ENCODE results near the gene NAALADL2.
"Not testable (repeated sequence)": the region's sequence is repeated elsewhere in the genome, so short reads cannot be mapped to it uniquely, and the experiment has no call there.

The NAALADL2 gene

DNA sequence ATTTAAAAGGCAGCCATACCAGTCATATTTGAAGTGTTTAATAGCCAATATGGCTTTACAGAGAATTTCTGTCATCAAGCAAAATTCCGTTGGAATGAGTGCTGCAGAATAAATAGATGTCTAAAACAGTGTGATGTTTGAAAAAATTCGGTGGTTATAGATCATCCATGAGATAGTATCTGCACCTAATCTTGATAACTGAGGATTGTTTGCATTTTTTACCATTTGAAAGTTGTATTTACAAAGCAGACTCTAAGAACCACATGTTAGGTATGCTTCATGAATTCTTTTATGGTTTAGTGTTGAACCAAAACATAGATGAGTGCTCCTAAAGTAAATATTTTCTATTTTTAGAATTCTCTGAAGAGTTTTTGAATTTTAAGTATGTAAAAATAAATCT lies 476.1 kb downstream of the NAALADL2 start:
- no peak for DNase-seq

DNA sequence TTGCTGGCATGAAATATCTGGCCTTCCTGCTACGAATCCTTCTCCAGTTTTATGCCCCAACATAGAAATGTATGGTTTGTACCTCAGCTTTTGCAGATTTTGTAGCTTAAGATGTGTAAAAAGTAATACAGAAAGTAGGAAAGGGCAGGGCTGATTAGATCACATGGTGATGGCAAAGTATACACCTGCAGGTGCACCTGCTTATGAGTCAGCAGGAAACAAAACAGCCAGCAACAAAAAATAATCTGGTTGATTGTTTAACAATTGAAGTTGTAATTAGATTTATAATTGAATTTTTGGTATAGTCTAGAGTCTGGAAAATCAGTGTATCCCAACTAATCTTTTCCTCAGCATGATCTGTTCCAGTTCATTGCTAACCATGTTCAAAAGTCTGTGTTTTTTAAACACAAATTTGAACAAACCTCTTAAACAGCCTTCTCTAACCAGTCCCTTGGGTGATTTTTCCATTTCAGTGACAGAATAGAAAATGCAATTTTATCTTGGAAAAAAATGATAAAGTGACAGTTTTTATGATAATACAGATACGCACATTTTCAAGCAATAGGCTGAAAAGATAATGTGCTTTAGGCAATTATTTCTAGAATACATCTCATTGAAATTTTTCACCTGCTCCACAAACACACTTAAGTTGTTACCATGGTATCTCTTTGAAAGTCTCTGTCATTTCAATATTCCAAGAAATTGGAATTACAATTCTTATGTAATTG lies 477.4 kb downstream of the NAALADL2 start:
- no peak for DNase-seq

DNA sequence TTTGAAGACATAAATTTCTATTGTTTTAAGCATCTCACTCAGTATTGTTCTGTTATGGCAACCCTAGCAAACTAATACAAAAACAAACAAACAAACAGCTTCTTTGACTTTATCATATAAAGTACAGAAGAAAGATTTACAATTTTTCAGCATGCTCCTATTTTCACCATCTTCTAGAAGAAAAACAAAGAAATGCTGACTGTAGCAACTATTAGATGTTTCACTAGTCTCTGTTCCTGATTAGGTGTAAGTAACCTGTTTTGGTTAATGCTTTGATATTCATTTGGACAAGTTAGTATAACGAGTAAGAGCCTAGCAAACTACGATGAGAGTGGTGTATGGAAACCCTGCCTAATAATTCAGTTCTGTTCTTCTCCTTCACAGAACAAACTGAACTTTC lies 478.5 kb downstream of the NAALADL2 start:
- DNase-seq = no peak

DNA sequence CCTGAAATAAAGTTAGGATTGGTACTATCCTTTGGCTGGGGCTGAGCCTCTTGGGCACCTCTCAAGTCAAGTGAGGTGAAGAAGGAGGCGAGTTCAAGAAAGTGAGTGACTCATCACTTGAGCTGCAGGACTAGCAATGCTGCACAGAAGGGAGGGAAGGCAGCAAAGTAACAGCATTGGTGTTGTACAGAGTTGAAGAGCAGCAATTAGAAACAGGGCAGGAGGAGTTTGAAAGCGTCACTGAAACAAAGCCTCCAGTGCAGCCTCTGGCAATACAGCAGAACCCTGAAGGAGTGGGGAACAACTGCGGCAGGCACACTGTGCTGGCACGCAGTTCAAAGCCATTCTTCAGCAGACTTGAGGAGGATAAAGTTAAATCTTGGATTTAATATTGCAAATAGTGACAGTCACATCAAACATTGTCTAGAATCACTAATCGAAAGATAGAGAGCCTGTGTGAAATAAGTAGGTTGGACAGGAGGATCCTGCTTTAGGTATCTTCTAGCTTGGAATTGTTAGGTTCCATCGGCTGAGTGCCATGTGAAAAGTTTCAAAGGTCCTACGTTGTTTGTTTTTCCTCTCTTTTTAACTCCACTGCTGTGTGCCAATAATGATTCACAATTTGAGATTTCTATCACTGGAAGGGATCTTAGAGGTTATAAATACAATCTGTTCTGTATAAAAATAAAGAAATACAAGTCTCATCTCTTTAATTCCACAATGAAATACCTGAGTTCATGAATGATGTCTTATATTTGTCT lies 479.8 kb downstream of the NAALADL2 start:
- DNase-seq = no peak

DNA sequence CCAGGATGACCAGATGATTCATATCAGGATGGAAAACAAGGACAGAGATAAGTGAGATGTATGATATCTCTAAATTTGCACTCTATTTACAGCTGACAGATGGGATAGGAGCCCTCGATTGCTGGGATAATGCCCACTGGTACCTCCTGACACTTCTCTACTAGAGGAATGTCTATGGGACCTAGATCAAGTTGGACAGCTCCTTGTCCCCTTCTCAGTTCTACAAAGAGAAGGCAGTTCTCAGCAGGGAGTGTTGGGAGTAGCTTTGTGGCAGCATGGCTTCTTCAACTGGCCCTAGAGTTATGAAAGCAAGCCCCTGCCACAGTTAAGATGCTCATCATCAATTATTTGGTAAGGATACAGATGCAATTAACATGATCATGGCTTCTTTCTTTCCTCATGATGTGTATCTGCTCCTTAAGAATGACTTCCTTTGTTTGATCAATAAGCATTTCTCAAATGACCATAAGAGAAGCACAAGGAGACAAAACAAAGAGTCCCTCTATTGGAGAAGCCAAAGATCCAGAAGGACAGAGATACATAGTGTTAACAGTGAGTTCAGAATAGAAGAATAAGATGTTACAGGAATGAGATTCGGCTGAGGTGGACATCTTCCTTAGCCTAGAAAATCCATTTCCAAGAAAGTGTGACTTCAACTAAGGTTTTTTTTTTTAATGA lies 481.3 kb downstream of the NAALADL2 start:
- DNase-seq = no peak

DNA sequence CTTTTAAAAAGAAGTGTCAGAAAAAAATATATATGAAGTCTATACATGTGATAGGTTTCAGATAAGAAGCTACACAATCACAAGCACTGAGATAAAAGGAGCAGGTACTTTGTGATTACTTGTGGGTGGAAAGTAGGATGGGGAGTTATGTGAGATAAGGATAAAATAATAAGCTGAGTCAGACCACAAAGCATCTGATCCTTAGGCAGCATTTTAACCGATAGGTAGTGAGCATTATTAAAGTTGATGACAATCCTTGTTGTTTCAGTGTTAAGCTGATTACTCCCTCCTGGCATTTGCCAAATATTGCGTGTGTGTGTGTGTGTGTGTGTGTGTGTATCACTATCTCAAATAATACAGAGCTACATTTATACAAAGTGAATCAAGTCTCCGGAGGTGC lies 483.1 kb downstream of the NAALADL2 start:
- DNase-seq = no peak

DNA sequence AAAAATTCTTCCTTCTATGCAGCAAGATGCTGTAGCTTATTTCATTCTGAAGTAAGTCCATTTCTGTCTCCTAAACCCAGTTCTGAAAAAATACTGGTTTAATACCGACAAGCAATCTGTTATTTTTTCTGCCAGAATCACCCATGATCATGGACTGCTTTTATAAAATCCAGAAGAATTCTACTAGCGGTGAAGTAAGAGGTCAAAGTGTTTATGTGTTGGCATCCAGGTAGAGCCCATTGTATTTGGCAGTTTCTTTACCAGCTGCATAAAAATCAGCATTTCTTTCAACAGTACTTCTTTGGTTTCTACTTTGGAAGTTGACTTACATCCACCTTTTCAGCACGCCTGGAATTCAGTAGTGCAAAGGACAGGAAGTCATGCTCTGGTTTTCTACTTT lies 484.8 kb downstream of the NAALADL2 start:
- no peak for DNase-seq

DNA sequence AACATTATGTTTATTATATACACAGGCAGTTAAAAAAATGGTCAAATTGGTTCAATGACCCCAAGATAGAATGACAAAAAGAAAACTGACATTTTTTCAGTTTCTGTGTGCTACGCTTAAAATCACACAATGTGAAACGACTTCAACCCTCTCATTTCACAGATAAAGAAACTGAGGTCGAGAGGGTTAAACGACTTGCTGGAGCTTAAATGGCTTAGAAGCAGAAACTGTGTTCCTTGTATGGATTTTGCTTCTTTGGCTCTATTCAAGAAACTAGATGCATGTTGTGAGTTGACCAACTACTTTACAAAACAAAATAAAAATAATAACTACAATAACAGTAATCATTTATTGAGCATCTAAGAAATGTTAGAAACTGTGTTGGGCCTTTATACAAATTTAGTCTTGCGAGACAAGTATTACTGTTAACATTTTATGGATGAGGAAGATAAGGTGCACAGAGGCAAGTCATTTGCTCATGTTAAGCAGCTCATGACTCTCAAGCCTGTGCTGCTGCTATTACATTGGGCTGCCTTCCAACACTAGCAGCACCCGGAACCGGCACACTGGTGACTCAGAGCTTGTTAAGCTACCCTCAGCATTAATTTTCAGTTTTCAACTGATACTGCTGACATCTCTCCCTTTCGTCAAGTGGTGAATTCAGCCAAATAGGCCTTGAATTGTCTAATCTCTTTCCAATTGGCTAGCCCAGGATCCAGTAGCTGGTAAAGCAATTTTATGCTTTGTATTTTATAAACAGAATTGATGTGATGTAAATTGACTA lies 487.6 kb downstream of the NAALADL2 start:
- no peak for DNase-seq

DNA sequence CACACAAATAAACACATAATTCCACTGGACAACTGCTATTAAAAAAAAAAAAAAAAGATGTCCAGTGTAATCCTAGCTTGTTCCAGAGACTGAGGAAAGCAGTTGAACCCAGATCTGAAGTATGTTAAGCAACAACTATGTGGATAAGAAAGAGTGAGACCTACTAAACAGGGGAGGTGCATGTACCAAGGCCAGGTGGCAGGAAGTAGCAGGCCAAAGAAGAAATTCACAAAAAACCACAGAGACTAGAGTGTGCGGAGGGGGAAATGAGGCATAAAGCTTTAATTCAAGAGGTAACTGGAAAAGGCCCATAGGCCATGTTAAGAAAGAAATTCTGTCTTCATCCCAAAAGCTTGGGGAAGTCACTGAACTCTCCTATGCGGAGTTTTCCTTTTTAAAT lies 490.0 kb downstream of the NAALADL2 start:
- DNase-seq = no peak

DNA sequence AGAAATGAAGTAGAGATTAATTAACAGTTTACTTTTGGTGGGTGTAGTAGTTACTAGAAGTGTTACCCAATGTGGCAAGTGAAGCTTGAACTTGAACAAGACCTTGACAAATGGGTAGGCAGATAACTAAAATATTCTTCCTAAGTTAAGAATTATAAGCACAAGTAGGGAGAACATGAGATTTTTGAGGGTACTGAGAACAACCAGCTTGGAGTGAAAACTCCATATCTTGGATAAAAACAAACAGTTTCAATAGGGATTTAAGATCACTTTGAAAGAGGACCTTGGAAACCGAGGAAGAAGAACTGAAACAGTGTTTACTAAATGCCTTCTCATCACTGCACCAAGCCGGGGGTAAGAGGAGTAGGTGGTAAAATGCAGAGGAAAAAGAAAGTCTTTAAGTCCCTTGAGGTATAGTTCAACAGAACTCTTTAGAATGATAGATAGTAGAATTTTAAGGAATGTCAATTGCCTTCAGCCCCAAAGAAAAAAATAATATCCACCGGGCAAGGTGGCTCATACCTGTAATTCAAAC lies 496.7 kb downstream of the NAALADL2 start:
- DNase-seq = no peak

DNA sequence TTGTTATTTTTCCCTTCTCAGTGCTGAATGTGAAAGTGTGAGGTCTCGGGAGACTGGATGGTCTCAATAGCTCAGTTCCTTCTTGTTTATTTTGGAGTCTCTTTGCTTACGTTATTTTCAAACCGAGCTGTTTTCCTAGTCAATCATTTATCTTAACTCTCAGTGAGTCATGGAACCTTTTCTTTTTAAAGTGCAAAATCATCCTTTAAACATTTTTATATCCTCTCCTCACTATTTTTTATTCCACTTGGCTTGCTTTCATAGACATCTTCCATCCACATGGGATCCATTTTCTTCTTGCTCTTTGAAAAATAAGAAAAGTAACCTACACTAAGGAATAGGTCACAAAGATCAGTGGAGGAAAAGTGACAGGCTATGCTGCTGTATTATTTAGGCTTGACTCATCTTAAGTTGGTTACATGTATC lies 497.8 kb downstream of the NAALADL2 start:
- DNase-seq = no peak

DNA sequence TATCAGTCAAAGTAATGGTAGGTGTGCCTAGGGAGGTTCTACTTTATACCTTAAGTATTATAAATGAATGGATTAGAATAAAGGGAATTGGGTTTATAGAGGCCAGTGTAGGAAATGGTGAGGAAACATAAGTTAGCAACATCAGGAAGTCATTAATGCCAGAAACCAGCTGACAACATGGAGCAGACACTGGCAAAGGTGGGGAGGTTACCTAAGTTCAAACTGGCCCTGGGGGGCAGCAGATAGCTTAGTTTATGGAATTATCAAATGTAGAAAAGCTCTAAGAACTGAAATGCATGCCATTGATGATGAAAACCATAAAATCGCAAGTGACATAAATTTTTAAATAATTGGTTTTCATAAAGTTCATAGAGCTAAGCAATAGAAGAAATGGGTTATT lies 498.6 kb downstream of the NAALADL2 start:
- no peak for DNase-seq

DNA sequence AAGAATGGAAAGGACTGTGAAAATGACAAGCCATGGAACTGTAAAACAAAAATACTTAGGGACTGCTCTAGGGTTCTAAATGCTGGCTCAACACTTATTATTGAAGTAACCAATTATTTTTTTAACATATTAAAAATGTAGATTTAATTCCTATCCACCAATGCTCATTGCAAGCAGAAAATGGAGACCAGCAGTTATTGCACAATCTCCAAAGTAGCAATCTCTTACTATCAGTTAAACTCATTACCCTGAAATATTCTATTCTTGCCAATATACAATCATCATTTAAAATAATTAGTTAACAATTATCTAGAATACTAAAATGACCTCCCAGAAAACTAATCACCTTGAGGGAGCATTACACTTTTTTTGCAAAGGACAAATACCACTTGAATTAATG lies 499.8 kb downstream of the NAALADL2 start:
- no peak for DNase-seq

DNA sequence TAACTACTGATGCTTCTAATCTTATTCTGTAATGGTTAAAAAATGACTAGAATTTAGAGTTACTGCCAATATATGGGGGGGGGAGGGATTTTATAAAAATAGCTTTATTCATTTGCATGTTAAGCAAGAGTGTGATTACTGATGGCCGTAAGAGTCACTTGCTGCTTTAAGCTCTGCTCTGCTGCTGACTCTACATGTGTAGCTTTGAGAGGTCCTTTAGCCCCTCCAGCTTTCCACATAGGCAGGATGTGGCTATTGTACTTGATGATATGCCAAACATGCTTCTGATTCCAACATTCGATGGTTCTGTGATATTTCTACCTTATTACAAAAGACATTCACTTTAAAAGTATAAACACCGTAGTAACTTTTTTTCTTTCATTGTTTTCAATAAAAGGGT lies 511.3 kb downstream of the NAALADL2 start:
- not testable (repeated sequence) for DNase-seq

DNA sequence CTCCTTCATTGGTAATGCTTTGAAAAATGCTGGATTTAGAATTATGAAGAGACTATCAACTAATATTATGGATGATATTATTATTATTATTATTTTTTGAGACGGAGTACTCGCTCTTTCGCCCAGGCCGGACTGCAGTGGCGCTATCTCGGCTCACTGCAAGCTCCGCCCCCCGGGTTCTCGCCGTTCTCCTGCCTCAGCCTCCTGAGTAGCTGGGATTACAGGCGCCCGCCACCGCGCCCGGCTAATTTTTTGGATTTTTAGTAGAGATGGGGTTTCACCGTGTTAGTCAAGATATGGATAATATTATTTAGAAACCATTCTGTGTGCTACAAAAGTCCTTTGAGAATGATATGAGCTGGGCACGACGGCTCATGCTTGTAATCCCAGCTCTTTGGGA lies 512.1 kb downstream of the NAALADL2 start:
- DNase-seq = not testable (repeated sequence)

DNA sequence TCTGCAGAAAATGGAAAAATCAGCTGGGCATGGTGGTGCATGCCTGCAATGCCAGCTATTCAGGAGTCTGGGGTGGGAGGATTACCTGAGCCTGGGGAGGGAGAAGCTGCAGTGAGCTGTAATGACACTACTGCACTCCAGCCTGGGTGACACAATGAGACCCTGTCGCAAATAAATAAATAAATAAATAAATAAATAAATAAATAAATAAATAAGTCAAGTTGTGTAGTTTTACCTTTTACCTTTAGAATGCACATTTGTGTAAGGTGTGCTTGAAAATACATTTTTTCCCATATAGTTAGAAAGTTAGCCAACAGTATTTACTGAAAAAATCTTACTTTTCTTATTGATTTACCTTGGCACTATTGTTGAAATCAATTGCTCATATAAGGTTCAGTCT lies 515.6 kb downstream of the NAALADL2 start:
- no peak for DNase-seq

DNA sequence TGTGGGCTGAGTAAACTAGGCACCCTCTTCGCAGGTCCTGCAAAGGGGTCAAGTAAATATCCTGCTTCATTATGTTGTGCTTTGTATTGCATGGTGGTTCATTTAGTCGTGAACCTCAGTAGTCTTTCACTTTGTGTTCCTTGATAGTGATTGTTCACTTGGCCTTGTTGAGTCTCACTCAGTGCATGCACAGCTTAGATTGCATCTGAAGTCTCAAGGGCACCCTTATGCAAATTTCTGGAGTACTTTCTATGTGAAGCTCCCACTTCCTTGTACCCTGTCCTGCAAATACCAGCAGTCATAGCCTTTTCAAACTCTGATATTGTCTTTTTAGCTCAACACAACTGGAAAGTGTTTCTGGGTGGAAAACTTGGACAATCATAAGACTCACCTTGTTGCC lies 519.2 kb downstream of the NAALADL2 start:
- no peak for DNase-seq

DNA sequence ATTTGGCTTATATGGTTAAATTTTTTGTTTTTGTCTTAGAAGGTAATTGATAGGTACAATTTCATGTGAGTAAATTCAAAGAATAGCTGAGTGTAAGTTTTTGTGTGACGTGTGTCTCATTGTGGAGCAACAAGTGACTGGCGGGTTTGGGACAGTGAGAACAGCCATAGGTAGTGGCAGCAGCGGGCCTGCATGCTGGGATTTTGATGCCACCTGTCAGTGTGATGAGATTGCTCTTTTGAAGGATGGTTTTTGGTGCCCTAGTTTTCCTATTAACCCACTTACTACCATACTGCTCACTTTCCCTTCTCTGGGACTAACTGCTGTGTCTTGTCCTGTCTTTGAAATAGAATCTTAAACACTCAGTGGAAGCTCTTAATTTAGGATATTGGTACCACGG lies 522.6 kb downstream of the NAALADL2 start:
- no peak for DNase-seq

DNA sequence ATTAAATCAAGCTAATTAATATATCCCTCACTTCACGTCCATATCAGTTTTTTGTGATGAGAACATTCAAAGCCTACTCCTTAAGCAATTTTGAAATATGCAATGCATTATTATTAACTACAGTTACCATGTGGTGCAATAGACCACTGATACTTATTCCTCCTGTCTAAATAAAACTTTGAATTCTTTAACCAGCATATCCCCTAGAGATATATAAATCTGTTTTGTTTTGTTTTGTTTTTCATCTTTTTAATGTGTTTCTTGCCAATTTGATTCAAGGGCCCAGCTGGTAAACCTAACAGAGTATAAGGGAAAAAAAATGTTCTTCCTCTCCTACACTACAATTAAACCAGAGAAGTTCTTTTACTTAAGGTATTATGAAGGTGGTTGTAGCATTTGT lies 524.2 kb downstream of the NAALADL2 start:
- DNase-seq = no peak

DNA sequence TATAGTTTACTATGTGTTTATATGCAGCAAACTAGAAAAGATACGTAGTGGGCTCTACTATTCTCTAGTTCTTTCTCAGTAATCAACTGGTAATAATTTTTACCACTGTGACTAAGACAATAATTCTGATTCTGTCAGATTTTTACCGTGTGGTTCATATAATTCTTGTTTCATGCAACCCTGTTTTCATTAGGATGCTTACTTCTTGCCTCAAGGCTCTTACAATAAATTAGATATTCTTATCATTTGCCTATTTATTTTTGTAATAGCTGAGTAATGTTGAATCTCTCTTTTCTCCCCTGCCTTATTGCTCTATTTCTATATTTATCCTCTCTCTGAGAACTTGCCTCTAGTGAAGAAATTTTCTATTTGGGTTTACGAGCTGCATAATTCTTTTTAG lies 524.7 kb downstream of the NAALADL2 start:
- DNase-seq = no peak

DNA sequence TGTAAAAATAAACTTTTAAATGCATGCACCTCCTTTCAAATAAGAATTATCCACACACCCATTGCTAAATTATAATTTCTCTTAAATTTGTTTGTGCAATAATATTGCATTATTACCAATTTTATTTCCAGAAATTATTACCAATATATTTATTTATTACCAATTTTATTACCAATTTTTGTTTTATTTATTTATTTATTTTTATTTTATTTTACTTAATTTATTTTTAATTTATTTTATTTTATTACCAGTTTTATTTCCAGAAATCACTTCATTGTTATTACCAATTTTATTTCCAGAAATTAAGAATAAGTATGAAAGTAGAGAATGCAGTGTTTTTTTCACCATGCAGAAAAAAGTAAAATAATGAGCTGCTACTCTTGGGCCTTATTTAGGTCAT lies 525.4 kb downstream of the NAALADL2 start:
- DNase-seq = no peak

DNA sequence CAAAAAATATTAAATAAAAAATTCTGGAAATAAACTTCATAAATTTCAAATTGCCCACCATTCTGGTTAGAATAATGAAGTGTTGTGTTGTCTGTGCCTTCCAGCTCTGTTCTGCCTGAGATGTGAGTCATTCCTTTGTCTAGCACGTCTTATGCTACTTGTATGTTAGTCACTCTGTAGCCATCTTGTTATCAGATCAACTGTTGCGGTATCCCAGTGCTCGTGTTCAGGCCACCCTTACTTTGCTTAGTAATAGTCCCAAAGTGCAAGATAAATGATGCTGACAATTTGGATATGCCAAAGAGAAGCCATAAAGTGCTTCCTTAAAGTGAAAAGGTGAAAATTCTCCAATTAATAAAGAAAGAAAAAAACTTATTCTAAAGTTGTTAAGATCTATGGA lies 527.5 kb downstream of the NAALADL2 start:
- DNase-seq = no peak

DNA sequence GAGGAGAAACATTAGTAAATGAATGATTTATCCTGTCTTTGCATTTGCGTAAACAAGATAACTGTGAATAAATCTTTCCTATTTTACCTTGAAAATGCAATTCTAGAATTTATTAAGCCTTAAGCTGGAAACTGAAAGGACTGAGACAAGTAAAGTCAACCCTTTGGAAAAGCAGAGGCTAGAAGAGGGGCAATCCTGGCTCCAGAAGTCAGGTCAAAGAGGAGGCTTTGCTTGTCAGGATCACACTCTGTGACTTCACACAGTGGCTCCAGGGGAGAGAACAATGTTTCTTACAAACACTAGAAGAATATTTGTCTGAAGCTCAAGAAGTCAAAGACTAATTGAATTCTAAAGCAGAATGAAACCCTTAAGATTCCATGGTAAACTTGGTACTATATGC lies 530.4 kb downstream of the NAALADL2 start:
- DNase-seq = no peak

All from activated CD4-positive, alpha-beta T cell treated with anti-CD3 and anti-CD28 coated beads, Interleukin-2, Interleukin-6, amounts not matched to agents 100 ng/mL and 50 ng/mL, durations not matched to agents 16 hours and 8 hours (primary cell).